ENCODE results near the gene ARIH2. TPM values are rescaled to one million over a fixed set of nuclear protein-coding genes. Genes with fewer than 3 reads are reported as not detected.
A peak's percentile ranks its signal among the peaks of the same experiment; 100 is the strongest.

The ARIH2 gene
- total RNA-seq, 4 donors from 2014 or later = 78.9 to 109 (median 97.5) TPM

DNA sequence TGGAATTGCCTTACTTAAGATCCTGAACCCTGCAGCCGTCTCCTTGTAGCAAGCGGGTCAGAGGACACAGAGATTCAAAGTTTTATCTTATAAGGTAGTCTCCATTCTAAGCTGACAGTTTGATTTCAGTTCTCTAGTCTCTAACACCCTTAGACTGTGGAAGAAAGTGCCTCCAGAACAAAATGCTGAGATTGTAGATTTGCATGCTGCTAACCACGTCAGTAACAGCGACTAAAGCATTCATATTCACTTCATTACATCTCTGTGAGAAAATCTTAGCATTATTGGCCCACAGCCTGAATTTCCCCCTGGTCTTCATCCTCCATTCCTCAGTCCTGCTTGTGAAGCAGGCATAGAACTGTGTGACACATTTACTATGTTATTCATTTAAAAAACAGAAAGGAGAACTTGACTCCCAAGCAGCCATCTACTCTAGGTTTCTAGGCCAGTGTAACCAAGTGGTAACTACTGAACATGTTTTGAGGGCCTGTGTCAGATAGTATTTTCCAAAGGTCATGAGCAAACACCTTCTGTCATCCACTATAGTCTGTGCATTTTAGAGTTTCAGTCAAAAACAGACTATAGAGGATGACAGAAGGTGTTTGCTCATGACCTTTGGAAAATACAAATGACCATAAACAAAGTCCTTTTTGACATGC lies 27.4 kb downstream of the ARIH2 start:
- no peak overlapping the region for H3K27ac ChIP-seq (replicated peaks in 1 of 4)
- intact Hi-C loops (cut with DNase I) = no loop called here

GRCh38 chr3:48949376-48949717 lies 30.7 kb downstream of the ARIH2 start:
- Histone ChIP-seq H3K4me3 (peak overlapping the region in 2 of 4 donors; percentile 6 to 22), H3K36me3 (peaks cover 7 to 33% (median 12%) of the 10 kb centered on the region in 4 donors), H3K27me3 (no peaks in the 10 kb centered on the region), H3K4me1 (peaks cover 8 to 24% (median 15%) of the 10 kb centered on the region in 4 donors), H3K27ac (replicated peaks in 1 of 4) (peak overlapping the region in 3 of 4 donors; percentile 9 to 65 (median 57)), H3K9me3 (no peaks in the 10 kb centered on the region)
- TF ChIP-seq POLR2AphosphoS5 (IDR thresholded peaks at IDR 0.05) = no peak
- TF ChIP-seq POLR2A (IDR thresholded peaks at IDR 0.05; ENCODE audit: low read depth) = no peak
- 49% methylated on average over 2 of the region's 2 CpGs for WGBS
- intact Hi-C loops (cut with DNase I) = no loop called here
- no peak for DNase-seq (ENCODE audit: extremely low spot score)

More for the DNA sequence above, 27.4 kb downstream of the ARIH2 start:
- Histone ChIP-seq H3K36me3 (peaks cover 0 to 29% (median 3%) of the 10 kb centered on the region in 4 donors), H3K9me3 (no peaks in the 10 kb centered on the region), H3K4me3 (no peak overlapping the region), H3K4me1 (peaks cover 8 to 18% (median 12%) of the 10 kb centered on the region in 4 donors), H3K27me3 (no peaks in the 10 kb centered on the region)
- 85% methylated on average over 4 of the region's 4 CpGs for WGBS
- TF ChIP-seq POLR2AphosphoS5 (IDR thresholded peaks at IDR 0.05) = no peak
- TF ChIP-seq CTCF (IDR thresholded peaks at IDR 0.05) = no peak
- TF ChIP-seq POLR2A (IDR thresholded peaks at IDR 0.05; ENCODE audit: low read depth) = no peak
- TF ChIP-seq EP300 (IDR thresholded peaks at IDR 0.05) = no peak
- no peak for DNase-seq (ENCODE audit: extremely low spot score)

DNA sequence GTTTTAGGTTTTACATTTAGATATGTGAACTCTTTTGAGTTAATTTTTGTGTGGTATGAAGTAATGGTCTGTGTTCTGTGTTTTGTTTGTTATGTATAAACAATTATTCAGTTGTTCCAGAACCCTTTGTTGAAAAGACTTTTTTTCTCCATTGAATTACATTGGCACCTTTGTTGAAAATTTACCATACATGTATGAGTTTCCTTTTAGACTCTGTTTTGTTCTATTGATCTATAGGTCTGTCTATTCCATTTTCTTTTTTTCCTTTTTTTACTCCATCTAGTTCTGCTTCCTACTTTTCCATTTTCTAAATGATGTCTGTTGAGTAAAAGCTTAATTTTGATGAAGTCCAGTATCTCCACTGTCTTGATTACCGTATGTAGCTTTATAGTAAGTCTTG lies 31.4 kb downstream of the ARIH2 start:
- TF ChIP-seq CTCF (IDR thresholded peaks at IDR 0.05) (no peak), POLR2AphosphoS5 (IDR thresholded peaks at IDR 0.05) (no peak), POLR2A (IDR thresholded peaks at IDR 0.05; ENCODE audit: low read depth) (no peak), EP300 (IDR thresholded peaks at IDR 0.05) (no peak)
- Histone ChIP-seq H3K27ac (replicated peaks in 1 of 4) (peak overlapping the region in 1 of 4 donors; percentile 65), H3K9me3 (no peaks in the 10 kb centered on the region), H3K4me1 (peaks cover 8 to 24% (median 14%) of the 10 kb centered on the region in 4 donors), H3K36me3 (peaks cover 7 to 31% (median 15%) of the 10 kb centered on the region in 4 donors), H3K27me3 (no peaks in the 10 kb centered on the region), H3K4me3 (no peak overlapping the region)
- no peak for DNase-seq (ENCODE audit: extremely low spot score)
- WGBS = 83% methylated on average over 1 of the region's 1 CpG
- intact Hi-C loops (cut with DNase I) = no loop called here

DNA sequence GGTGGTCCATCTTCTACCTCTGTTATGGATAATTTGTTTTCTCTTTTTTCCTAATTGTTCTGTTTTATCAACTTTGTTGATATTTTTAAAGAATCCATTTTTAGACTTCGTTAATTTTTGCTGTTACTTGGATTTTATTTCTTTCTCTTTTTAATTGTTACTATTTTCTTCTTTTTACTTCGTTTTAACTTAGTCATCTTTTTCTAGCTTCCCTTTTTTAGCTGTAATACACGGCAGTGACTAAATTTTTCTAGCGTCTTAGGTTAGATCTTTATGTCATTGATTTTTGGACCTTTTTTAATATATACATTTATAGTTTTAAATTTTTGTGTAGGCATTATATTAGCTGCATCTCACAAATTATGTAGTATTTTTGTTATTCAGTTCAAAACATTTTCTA lies 33.1 kb downstream of the ARIH2 start:
- TF ChIP-seq POLR2AphosphoS5 (IDR thresholded peaks at IDR 0.05) (no peak), EP300 (IDR thresholded peaks at IDR 0.05) (no peak)
- DNase-seq (ENCODE audit: extremely low spot score) = no peak
- 78% methylated on average over 4 of the region's 4 CpGs for WGBS
- Histone ChIP-seq H3K4me3 (no peak overlapping the region), H3K9me3 (no peaks in the 10 kb centered on the region), H3K4me1 (peaks cover 7 to 30% (median 15%) of the 10 kb centered on the region in 4 donors), H3K36me3 (peaks cover 7 to 17% (median 14%) of the 10 kb centered on the region in 4 donors), H3K27me3 (no peaks in the 10 kb centered on the region), H3K27ac (replicated peaks in 1 of 4) (no peak overlapping the region)
- intact Hi-C loops (cut with DNase I) = no loop called here

- TF ChIP-seq CTCF (IDR thresholded peaks at IDR 0.05) (peak in 2 of 3 experiments; percentile 21 to 25), POLR2A (IDR thresholded peaks at IDR 0.05; ENCODE audit: low read depth) (no peak)
- WGBS = 88% methylated on average over 8 of the region's 8 CpGs
- intact Hi-C loops (cut with DNase I) = no loop called here
- no peaks in the 10 kb centered on the region for H3K27me3 ChIP-seq
- H3K27ac ChIP-seq (replicated peaks in 1 of 4) = no peak overlapping the region
- no peaks in the 10 kb centered on the region for H3K9me3 ChIP-seq
- peaks cover 8 to 30% (median 17%) of the 10 kb centered on the region in 4 donors for H3K4me1 ChIP-seq
- no peak overlapping the region for H3K4me3 ChIP-seq
- H3K36me3 ChIP-seq = peaks cover 7 to 19% (median 17%) of the 10 kb centered on the region in 4 donors
- DNase-seq (ENCODE audit: extremely low spot score) = no peak
Observed at GRCh38 chr3:48952510-48953118, 34.0 kb downstream of the ARIH2 start.

Measured in esophagus muscularis mucosa (tissue), 4 donors.